ENCODE data around the gene ISG15.
"Not testable (repeated sequence)": the region's sequence is repeated elsewhere in the genome, so short reads cannot be mapped to it uniquely, and the experiment has no call there.

ISG15 gene

DNA sequence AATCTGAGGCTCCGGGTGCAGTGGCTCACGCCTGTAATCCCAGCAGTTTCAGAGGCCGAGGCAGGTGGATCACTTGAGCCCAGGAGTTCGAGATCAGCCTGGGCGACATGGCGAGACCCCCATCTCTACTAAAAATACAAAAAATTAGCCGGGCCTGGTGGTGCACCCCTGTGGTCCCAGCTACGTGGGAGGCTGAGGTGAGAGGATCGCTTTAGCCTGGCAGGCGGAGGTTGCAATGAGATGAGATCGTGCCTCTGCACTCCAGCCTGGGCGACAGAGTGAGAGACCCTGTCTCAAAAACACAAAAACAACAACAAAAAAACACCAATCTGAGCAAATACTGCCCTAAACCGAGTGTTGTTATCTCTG lies 577 bp upstream of the ISG15 start:
- not testable (repeated sequence) for DNase-seq (ENCODE audit: low read depth)

DNA sequence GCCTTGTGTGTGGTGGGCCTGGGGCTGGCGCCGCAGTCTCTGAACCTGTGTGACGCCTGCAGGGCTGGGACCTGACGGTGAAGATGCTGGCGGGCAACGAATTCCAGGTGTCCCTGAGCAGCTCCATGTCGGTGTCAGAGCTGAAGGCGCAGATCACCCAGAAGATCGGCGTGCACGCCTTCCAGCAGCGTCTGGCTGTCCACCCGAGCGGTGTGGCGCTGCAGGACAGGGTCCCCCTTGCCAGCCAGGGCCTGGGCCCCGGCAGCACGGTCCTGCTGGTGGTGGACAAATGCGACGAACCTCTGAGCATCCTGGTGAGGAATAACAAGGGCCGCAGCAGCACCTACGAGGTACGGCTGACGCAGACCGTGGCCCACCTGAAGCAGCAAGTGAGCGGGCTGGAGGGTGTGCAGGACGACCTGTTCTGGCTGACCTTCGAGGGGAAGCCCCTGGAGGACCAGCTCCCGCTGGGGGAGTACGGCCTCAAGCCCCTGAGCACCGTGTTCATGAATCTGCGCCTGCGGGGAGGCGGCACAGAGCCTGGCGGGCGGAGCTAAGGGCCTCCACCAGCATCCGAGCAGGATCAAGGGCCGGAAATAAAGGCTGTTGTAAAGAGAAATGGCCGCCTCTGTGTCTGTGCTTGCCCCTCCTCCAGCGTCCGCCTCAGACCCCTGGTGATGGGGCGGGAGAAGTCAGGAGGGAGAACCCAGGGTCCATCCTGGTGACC lies 788 bp downstream of the ISG15 start:
- no peak for DNase-seq (ENCODE audit: low read depth)

DNA sequence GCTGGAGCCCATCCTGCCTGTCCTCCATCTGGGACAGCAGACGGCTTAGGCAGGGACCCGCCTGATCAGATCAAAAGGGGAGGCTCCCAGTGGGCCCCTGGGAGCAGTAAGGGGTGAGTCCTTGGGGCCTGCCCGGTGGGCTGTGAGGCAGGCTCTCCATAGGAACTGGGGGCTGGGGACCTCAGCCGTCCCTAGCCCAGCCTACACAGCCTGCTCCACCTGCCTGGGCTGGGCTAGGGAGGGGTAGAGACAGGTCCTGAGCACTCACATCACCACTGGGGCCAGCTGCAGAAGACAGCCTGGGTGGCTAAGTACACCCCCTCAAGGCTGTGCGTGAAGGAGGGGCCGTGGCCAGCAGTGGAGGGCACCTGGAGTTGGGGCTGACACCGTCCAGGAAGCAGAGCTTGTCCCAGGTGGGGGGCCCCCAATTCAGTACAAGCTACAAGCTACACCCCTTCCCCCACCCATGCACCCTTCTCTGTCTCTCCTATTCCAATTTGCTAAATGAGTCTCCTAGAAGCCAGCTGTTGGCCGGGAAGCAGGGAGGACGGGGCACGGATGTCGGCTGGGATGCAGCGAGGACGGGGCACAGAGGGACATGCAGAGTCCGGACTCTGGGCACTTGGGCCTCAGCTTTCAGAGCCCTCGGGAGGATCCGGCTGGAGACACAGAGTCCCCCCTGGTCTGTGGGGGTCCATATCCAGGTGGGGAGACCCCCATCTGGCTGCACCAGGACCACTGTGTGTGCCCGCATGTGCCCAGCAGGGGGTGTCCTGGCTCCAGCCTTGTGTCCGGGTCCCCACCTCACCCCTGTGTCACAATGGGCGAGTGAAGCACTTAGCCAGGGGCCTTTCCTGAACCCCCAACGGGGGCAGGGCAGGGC lies 1.7 kb downstream of the ISG15 start:
- no peak for DNase-seq (ENCODE audit: low read depth)

DNA sequence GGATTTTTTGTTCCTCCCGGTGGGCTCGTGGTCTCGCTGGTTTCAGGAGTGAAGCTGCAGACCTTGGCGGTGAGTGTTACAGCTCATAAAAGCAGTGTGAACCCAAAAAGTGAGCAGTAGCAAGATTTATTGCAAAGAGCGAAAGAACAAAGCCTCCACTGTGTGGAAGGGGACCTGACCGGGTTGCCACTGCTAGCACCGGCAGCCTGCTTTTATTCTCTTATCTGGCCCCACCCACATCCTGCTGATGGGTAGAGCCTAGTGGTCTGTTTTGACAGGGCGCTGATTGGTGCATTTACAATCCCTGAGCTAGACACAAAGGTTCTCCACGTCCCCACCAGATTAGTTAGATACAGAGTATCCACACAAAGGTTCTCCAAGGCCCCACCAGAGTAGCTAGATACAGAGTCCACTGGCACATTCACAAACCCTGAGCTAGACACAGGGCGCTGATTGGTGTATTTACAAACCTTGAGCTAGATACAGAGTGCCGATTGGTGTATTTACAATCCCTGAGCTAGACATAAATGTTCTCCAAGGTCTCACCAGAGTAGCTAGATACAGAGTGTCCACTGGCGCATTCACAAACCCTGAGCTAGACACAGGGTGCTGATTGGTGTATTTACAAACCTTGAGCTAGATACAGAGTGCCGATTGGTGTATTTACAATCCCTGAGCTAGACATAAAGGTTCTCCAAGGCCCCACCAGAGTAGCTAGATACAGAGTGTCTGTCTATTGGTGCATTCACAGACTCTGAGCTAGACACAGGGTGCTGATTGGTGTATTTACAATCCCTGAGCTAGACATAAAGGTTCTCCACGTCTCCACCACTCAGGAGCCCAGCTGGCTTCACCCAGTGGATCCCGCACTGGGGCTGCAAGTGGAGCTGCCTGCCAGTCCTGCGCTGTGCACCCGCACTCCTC lies 4.4 kb downstream of the ISG15 start:
- not testable (repeated sequence) for DNase-seq (ENCODE audit: low read depth)

DNA sequence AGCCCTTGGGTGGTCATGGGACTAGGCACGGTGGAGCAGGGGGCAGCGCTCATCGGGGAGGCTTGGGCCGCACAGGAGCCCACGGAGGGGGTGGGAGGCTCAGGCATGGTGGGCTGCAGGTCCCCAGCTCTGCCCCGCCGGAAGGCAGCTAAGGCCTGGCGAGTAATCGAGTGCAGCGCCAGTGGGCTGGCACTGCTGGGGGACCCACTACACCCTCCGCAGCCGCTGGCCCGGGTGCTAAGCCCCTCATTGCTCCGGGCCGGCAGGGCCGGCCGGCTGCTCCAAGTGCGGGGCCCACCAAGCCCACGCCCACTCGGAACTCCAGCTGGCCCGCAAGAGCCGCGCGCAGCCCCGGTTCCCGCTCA lies 5.0 kb downstream of the ISG15 start:
- DNase-seq (ENCODE audit: low read depth): not testable (repeated sequence)

DNA sequence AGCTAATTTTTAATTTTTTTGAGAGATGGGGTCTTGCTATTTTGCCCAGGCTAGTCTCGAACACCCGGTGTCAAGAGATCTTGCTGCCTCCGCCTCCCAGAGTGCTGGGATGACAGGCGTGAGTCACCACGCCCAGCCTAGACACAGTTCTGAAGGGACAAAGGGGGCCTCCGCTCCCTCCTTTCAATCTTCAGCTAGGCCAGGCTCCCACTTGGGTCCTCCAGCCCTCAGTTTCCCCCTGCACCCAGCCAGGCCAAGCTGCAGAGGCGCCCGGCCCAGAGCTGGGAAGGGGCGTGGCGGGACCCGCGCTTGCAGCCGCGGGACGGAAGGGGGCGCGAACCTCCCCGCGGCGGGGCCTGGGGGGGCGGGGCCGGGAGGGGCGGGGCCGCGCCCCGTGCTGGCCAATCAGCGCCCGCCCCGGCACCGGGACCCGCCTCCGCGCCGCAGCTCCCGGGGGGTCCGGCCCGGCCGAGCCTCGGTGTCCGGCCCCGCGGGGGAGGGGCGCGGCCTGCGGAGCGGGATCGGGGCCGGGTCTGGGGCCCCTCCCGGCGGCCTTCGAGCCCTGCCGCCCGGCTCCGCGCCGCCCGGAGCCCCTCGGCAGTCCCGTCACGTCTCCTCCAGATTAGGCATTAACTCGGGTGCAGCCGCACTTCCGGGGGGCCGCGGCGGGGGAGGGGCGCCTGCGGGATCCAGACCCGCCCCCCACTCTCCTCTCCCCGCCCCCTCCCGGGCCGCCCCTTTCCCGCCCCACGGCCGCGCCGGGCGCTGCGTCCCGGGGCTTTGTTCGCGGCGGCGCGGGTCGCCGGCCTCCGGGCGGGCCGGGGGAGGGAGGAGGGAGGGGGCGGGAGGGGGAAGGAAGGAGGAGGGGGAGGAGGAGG lies 6.1 kb downstream of the ISG15 start:
- no peak for DNase-seq (ENCODE audit: low read depth)

DNA sequence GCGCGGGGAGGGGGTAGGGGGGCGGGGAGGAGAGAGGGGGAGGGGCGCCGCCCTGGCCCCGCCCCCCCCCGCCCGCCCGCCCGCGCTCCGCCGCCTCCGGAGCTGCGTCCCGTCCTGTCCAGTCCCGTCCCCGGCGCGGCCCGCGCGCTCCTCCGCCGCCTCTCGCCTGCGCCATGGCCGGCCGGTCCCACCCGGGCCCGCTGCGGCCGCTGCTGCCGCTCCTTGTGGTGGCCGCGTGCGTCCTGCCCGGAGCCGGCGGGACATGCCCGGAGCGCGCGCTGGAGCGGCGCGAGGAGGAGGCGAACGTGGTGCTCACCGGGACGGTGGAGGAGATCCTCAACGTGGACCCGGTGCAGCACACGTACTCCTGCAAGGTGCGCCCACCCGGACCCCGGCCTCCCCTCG lies 6.7 kb downstream of the ISG15 start, which contains the start of gene AGRN:
TSS of gene AGRN (plus strand) at position 121 of the 405 bp plus-strand sequence. CDS start at position 174, 53 bp downstream.
- no peak for DNase-seq (ENCODE audit: low read depth)

DNA sequence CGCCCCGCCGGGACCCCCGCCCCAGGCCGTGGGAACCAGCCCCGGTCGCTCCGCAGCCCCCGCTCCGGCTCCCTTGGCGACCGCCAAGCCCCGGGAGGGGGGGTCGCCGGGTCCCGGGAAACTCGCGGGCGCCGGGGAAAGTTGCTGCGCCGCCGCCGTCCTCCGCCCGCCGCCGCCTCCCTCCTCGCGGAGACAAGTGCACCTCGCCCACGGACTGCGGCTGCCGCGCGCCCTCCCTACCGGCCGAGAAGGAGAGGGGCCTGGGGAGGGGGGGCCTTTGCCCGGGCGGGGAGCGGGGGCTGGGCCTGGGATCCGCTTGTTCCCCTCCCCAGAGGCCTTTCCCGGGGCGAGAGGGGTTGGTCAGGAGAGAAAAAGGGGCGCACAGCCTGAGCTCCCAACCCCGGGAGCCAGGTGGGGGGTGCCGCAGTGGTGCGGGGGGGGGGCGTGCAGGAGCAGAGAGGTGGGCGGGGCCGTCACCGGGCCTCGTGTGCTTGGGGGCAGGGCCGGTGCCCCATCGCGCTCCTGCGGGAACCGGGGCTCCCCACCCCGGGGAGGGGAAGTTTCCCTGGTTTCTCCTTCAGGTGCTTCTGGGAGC lies 7.2 kb downstream of the ISG15 start:
- no peak for DNase-seq (ENCODE audit: low read depth)

DNA sequence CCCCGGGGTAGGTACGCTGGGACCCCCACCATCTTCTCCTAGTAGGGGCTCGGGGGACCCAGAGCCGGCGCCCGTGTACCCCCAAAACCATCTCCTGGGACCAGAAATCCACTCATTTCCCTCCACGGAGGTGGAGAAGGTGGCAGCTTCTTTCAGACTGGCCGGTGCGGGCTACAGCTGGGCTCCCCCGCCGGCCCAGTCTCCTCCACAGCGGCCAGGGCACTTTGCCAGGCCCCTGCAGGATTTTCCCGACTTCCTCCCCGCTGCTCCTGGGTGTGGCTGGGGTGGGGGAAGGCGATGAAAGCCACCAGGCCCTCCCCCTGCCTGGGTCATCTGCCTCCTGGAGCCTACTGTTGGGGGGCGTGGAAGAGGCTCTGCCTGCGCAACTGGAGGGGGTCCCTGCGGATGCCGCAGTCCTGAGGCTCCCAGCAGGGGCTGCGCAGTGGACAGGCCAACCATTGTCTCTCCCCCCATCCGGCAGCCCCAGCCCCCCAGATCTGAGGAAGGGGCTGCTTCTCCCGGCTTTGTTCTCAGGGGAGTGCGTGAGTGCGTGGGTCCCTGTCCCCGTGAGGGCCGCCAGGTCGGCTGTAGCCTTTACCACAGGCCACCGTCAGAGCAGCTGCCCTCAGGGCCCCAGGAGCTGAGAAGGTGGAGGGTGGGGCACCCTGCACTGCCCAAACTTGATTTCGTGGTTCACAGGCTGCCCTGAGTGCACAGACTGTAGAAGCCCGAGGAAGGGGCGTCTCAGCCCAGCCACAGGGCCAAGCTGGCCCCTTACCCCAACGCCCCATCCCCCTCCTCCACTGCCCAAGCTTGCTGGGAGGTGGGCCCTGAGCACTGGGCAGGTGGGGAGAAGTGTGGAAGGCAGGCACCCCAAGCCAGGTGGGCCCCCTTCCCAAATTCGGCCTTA lies 8.0 kb downstream of the ISG15 start:
- DNase-seq (ENCODE audit: low read depth): no peak

DNA sequence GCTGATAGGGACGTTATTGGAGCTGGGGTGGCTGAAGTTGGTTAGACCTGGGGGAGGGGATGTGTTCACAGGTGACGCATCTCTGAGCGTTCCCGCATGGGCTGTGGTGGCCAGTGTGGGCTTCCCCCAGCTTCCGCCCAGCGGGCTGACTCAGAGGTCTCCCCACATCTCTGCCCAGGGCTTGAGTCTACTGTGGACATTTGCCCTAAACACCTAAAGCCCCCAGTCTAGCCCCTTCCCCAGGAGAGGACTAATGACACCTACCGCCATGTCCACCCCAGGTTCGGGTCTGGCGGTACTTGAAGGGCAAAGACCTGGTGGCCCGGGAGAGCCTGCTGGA lies 8.6 kb downstream of the ISG15 start:
- DNase-seq (ENCODE audit: low read depth): no peak

DNA sequence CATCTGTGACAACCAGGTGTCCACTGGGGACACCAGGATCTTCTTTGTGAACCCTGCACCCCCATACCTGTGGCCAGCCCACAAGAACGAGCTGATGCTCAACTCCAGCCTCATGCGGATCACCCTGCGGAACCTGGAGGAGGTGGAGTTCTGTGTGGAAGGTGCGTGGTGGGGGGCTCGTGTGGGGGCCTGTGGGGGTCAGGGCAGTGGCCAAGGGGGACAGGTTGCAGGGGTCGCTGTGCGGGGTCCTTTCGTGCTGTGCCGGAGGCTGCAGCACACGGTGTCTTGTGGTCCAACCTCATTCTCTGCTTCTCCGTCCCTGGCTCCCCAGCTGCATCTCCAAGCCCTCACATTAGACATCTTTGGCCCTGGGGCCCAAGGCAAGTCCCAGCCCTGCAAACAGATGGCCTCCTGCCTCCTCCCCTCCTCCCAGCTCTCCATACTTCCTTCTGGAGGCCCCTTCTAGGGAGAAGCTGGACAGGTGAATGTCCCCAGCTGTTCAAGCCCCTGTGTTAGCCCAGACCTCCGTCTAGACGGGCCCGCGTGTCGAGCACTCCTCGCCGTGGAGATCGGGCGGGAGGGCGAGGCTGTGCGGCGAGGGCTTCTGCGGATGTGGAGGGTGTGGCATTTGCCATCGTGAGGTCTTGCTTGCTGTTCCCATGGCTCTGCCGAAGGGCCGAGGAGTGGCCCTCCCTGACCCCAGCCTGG lies 9.2 kb downstream of the ISG15 start:
- no peak for DNase-seq (ENCODE audit: low read depth)

DNA sequence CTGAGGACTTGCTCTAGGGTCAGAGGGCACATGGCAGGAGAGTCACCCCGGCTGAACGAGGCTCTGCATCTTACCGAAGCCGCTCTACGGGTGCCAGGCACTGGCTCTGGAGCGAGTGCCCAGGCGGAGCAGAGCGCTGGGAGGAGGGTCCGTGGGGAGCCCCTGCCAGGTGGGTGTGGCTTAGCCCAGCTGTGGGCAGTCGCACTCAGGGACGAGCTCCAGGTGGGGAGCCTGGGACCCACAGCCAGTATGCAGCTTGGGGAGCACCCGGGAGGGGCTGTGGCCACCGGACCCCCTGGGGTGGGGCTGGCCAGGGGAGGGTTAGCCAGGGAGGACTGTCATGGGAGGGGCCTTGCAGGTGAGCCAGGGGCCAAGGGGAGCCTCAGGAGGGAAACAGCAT lies 10.4 kb downstream of the ISG15 start:
- DNase-seq (ENCODE audit: low read depth): no peak

DNA sequence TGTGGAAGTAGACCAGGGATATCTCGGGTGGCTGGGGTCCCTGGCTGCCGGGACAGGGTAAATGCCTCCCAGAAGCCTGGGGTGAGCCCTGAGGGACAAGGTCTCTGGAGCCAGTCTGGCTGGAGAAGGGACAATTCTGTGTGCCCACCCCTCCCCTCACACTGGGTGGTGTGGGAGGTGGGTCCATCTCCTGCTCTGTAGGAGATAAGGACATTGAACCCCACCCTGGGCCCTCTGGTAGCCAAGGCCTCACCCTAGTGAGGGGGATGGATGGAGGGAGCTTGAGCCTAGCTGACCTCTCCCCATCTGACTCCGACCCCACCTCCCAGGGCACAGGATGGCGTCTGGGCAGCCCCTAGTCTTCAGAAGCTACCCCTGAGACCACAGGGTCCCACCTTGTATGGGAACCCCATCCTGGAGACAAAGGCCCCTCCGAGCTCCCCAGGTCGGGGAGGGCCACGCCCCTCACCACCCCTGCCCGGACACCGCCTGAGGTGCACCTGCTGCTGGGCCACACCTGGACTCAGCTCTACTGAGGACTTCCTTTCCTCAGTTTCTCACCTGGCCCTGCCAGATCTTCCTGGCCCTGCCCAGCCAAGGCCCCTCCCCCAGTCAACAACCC lies 11.0 kb downstream of the ISG15 start:
- DNase-seq (ENCODE audit: low read depth): no peak

DNA sequence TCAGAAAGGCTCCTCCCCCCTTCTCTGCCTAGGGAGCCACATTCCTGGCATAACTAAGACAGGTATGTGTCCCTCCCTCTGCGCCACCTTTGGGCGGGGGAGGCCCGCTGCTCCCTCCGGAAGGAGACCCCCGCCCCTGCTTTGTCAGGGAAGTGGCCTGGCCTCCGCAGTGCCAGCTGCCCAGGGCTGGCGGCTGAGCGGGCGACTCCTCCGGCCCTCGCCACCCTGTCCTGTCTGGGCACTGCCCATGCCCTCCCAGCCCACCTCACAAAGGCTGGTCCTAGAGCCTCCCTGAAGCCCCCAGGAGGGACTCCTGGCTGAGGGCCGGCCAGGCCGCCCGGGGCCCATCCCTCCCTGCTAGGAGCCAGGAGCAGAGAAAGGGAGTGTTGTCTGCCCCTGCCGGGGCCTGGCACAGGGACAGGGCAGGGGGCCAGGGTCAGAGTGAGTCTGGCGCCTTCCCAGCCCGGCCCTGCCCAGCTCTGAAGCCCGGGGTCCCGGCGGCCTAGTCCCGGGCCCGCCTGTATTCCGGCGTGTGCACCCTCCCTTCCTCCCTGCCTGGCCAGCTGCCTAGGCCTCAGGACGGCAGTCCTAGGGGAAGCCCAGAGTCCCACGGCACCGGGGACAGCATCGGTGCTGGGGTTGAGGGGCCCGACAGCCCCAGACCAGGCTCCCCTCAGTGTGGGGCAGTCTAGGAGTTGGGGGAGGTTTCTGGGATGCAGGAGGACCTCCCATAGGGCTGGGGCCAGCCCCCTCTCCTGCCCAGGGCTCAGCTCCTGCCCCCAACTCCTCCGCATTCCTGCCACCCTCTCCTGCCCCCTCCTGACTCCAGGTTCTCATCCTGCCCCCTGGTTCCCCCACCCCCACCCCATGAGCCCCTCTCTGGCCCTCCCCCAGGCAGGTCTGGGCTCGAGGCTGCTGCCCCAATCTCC lies 11.7 kb downstream of the ISG15 start:
- no peak for DNase-seq (ENCODE audit: low read depth)

DNA sequence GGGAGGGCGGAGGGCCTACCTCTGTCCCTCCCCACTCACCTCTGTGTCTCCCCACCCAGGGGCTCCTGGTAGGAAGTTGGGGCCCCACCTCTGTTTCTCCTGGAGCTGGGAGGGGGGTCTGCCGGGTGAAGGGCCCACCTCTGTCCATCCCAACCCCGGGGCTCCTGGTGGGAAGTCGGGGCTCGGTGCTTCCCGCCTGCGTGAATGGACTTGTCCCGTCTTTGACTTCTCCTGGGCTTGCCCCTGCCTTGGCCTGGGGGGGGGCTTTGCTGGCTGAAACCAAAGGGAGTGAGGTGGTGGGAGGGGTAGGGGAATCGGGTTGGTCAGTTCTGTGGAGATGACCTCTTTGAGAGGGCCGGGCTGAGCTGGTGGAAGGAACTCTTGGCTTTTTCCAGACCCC lies 12.4 kb downstream of the ISG15 start:
- DNase-seq (ENCODE audit: low read depth): no peak

DNA sequence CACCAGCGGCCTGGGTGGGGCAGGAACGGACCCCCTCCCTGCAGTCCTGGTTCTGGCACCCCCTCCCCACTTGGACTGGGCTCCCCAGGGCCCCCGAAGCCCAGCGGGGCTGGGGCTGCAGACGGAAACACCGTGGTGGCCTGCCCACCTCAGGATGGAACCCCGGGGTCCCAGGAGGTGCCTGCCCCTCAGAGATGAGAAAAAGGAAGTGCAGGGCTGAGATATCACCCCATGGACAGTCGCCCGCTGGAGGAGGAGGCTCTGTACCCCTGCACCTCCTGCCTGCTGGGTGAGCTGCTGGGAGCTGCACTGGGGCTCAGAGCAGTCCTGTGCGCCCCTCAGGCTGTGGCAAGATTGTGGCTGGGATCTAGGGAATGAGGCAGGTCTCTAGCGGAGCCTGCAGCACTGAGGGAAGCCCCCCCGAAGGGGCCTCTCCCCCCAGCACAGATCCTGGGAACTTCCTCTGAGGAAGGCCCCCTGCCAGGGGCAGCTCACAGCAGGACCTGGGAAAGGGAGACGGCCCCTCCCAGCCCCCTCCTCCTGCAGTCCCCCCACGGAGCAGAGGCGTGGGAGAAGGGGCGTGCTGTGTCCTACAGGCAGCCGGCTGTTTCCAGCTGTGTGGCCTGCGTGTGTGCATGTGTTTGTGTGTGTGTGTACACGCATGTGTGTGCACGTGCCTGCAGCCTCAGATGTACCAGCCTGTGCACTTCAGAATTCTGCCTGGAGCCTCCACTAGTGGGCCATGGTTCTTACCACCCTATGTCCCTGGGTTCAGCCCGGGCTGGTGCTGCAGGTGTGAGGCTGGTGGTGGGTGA lies 13.5 kb downstream of the ISG15 start:
- DNase-seq (ENCODE audit: low read depth): no peak

DNA sequence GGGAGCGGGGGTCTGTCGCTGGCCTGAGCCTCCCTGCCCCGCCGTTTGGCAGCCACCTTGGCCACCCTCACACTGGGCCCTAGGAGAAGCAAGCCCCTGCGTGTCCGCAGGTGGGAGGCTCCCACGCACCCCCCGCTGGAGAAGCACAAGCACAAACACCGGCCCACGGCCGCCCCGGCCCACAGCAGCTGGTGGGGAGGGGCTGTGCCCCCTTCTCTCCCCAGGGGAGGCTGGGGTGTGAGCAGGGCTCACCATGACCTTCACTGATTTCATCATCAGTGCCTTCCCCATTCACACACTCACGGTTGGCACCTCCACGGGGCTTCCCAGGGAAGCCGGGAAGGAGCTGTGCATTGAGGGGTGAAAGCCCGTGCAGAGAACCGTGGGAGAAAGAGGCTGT lies 14.5 kb downstream of the ISG15 start:
- DNase-seq (ENCODE audit: low read depth): no peak

All from CMK (cell line).